WTC11 (cell line): Measurements from ENCODE around the gene PRUNE2. TPM values are rescaled to one million over a fixed set of nuclear protein-coding genes. Genes with fewer than 3 reads are reported as not detected.

ENCODE experiments used
- ATAC-seq: fragments of 200-7000 bp; cut with Tn5 transposase; 2 replicates; pipeline ENCODE4 v1.10.0; 2021; ENCODE audit warnings: mild to moderate bottlenecking, moderate library complexity
- CTCF ChIA-PET: fragments of 300-600 bp; sonication (Branson Sonifier 250); formaldehyde crosslinking; loops from one replicate; lab custom pipeline; 2021; ENCODE audit warnings: antibody characterized with exemption; lab: Charles Lee
- POLR2A ChIA-PET: fragments of 350-600 bp; sonication (Branson Sonifier 250); formaldehyde crosslinking; loops from one replicate; lab custom pipeline; 2021; ENCODE audit warnings: antibody characterized with exemption; lab: Charles Lee
- DNase-seq: peaks from one replicate; pipeline ENCODE4 v3.0.0; 2021; ENCODE audit warnings: low spot score
- H3K27ac Mint-ChIP-seq: 2 replicates; pipeline ENCODE4 v1.8.0; 2021; ENCODE audit warnings: mixed read lengths
- H3K27me3 Mint-ChIP-seq: 2 replicates; pipeline ENCODE4 v1.8.0; 2021; ENCODE audit warnings: low read depth, mild to moderate bottlenecking, moderate library complexity, mixed read lengths
- H3K36me3 Mint-ChIP-seq: 2 replicates; pipeline ENCODE4 v1.8.0; 2021; ENCODE audit warnings: mixed read lengths
- H3K4me1 Mint-ChIP-seq: 2 replicates; pipeline ENCODE4 v1.8.0; 2022; ENCODE audit warnings: mixed read lengths
- H3K4me3 Mint-ChIP-seq: 2 replicates; pipeline ENCODE4 v1.8.0; 2021; ENCODE audit warnings: mild to moderate bottlenecking, moderate library complexity, mixed read lengths
- H3K9me3 Mint-ChIP-seq: 2 replicates; pipeline ENCODE4 v1.8.0; 2021; ENCODE audit warnings: mixed read lengths
- ATF2 ChIP-seq: sonication (generic); formaldehyde crosslinking; IDR thresholded peaks from 2 replicates; pipeline ENCODE4 v1.8.1; 2022; ENCODE audit warnings: low read depth, missing genetic modification reagents, borderline replicate concordance
- ESRRA ChIP-seq: sonication (generic); formaldehyde crosslinking; IDR thresholded peaks from 2 replicates; pipeline ENCODE4 v1.8.1; 2022; ENCODE audit warnings: mild to moderate bottlenecking, missing genetic modification reagents, borderline replicate concordance
- FOXJ3 ChIP-seq: sonication (generic); formaldehyde crosslinking; IDR thresholded peaks from 2 replicates; pipeline ENCODE4 v1.9.0; 2021; ENCODE audit warnings: missing genetic modification reagents, mild to moderate bottlenecking, borderline replicate concordance
- FOXP4 ChIP-seq: sonication (generic); formaldehyde crosslinking; IDR thresholded peaks from 2 replicates; pipeline ENCODE4 v1.8.0; 2022; ENCODE audit warnings: mild to moderate bottlenecking, missing genetic modification reagents
- HMGA2 ChIP-seq: fragments of 250-450 bp; sonication (Bioruptor Pico); IDR thresholded peaks from 2 replicates; pipeline ENCODE4 v1.4.0; 2021; ENCODE audit warnings: mild to moderate bottlenecking, moderate library complexity
- MXD4 ChIP-seq: fragments of 250-450 bp; sonication (Bioruptor Pico); IDR thresholded peaks from 2 replicates; pipeline ENCODE4 v1.8.0; 2021; ENCODE audit warnings: mild to moderate bottlenecking, moderate library complexity, borderline replicate concordance
- NFYB ChIP-seq: sonication (generic); formaldehyde crosslinking; conservative IDR thresholded peaks from 2 replicates; pipeline ENCODE4 v1.8.0; 2022; ENCODE audit warnings: low read depth, missing genetic modification reagents
- OVOL2 ChIP-seq: fragments of 250-450 bp; sonication (Bioruptor Pico); IDR thresholded peaks from 2 replicates; pipeline ENCODE4 v1.9.0; 2021; ENCODE audit warnings: mild to moderate bottlenecking, borderline replicate concordance
- RELA ChIP-seq: sonication (generic); formaldehyde crosslinking; IDR thresholded peaks from 2 replicates; pipeline ENCODE4 v1.8.1; 2022; ENCODE audit warnings: missing genetic modification reagents, mild to moderate bottlenecking, borderline replicate concordance
- RORB ChIP-seq: fragments of 250-450 bp; sonication (Bioruptor Pico); IDR thresholded peaks from 2 replicates; pipeline ENCODE4 v1.9.0; 2021; ENCODE audit warnings: mild to moderate bottlenecking
- SP1 ChIP-seq: sonication (generic); formaldehyde crosslinking; conservative IDR thresholded peaks from 2 replicates; pipeline ENCODE4 v1.8.1; 2022; ENCODE audit warnings: missing genetic modification reagents
- STAT6 ChIP-seq: sonication (generic); formaldehyde crosslinking; conservative IDR thresholded peaks from 2 replicates; pipeline ENCODE4 v1.8.1; 2023; ENCODE audit warnings: mild to moderate bottlenecking, low read depth, missing genetic modification reagents, moderate library complexity
- TEAD4 ChIP-seq: sonication (generic); formaldehyde crosslinking; IDR thresholded peaks from 2 replicates; pipeline ENCODE4 v1.8.0; 2022; ENCODE audit warnings: mild to moderate bottlenecking, missing genetic modification reagents
- total RNA-seq: library from RNA; stranded (reverse); gene quantifications from 3 replicates; pipeline ENCODE4 v1.2.3, GENCODE V29; 2021
- TF ChIP-seq, protein P1 (sequence below): sonication (generic); formaldehyde crosslinking; IDR thresholded peaks from 2 replicates; pipeline ENCODE4 v1.8.1; 2022; ENCODE audit warnings: low read depth, mild to moderate bottlenecking, moderate library complexity, missing genetic modification reagents, borderline replicate concordance
- TF ChIP-seq, protein P2 (sequence below): fragments of 200-600 bp; IDR thresholded peaks from 2 replicates; pipeline ENCODE4 v1.8.0; 2022; ENCODE audit warnings: antibody characterized with exemption
- TF ChIP-seq, protein P3 (sequence below): sonication (generic); formaldehyde crosslinking; IDR thresholded peaks from 2 replicates; pipeline ENCODE4 v1.8.1; 2022; ENCODE audit warnings: mild to moderate bottlenecking, missing genetic modification reagents, moderate library complexity, borderline replicate concordance
- TF ChIP-seq, protein P4 (sequence below): sonication (generic); formaldehyde crosslinking; IDR thresholded peaks from 2 replicates; pipeline ENCODE4 v1.8.0; 2022; ENCODE audit warnings: mild to moderate bottlenecking, missing genetic modification reagents

PRUNE2 gene
- total RNA-seq, 1 experiment from 2014 or later: 13.1 TPM

GRCh38 chr9:76697554-76697953, 208.4 kb downstream of the PRUNE2 start:
- TF ChIP-seq, protein P1, sequence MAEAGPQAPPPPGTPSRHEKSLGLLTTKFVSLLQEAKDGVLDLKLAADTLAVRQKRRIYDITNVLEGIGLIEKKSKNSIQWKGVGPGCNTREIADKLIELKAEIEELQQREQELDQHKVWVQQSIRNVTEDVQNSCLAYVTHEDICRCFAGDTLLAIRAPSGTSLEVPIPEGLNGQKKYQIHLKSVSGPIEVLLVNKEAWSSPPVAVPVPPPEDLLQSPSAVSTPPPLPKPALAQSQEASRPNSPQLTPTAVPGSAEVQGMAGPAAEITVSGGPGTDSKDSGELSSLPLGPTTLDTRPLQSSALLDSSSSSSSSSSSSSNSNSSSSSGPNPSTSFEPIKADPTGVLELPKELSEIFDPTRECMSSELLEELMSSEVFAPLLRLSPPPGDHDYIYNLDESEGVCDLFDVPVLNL (CRISPR knock-in tag): no peak
- TF ChIP-seq SP1 (CRISPR knock-in tag) (no peak), RORB (CRISPR knock-in tag) (no peak), TEAD4 (CRISPR knock-in tag) (no peak), ESRRA (CRISPR knock-in tag) (no peak), OVOL2 (no peak), FOXJ3 (no peak), NFYB (no peak), FOXP4 (CRISPR knock-in tag) (no peak), ATF2 (CRISPR knock-in tag) (no peak), MXD4 (CRISPR knock-in tag) (no peak), HMGA2 (CRISPR knock-in tag) (no peak), RELA (no peak), STAT6 (CRISPR knock-in tag) (no peak)
- TF ChIP-seq, protein P2, sequence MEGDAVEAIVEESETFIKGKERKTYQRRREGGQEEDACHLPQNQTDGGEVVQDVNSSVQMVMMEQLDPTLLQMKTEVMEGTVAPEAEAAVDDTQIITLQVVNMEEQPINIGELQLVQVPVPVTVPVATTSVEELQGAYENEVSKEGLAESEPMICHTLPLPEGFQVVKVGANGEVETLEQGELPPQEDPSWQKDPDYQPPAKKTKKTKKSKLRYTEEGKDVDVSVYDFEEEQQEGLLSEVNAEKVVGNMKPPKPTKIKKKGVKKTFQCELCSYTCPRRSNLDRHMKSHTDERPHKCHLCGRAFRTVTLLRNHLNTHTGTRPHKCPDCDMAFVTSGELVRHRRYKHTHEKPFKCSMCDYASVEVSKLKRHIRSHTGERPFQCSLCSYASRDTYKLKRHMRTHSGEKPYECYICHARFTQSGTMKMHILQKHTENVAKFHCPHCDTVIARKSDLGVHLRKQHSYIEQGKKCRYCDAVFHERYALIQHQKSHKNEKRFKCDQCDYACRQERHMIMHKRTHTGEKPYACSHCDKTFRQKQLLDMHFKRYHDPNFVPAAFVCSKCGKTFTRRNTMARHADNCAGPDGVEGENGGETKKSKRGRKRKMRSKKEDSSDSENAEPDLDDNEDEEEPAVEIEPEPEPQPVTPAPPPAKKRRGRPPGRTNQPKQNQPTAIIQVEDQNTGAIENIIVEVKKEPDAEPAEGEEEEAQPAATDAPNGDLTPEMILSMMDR: no peak
- TF ChIP-seq, protein P3, sequence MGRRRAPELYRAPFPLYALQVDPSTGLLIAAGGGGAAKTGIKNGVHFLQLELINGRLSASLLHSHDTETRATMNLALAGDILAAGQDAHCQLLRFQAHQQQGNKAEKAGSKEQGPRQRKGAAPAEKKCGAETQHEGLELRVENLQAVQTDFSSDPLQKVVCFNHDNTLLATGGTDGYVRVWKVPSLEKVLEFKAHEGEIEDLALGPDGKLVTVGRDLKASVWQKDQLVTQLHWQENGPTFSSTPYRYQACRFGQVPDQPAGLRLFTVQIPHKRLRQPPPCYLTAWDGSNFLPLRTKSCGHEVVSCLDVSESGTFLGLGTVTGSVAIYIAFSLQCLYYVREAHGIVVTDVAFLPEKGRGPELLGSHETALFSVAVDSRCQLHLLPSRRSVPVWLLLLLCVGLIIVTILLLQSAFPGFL (CRISPR knock-in tag): no peak
- TF ChIP-seq, protein P4, sequence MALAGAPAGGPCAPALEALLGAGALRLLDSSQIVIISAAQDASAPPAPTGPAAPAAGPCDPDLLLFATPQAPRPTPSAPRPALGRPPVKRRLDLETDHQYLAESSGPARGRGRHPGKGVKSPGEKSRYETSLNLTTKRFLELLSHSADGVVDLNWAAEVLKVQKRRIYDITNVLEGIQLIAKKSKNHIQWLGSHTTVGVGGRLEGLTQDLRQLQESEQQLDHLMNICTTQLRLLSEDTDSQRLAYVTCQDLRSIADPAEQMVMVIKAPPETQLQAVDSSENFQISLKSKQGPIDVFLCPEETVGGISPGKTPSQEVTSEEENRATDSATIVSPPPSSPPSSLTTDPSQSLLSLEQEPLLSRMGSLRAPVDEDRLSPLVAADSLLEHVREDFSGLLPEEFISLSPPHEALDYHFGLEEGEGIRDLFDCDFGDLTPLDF (CRISPR knock-in tag): no peak
- H3K4me1 Mint-ChIP-seq: peaks cover 6% of the 10 kb centered on the region
- CTCF ChIA-PET: interaction anchor here (0.6 kb wide), 1 partner anchor 26 kb away, joined by 3 read pairs; no protein-coding TSS in a partner anchor

More at GRCh38 chr9:76697554-76697953, 208.4 kb downstream of the PRUNE2 start:
- no peak for DNase-seq
- Mint-ChIP-seq H3K36me3 (no peaks in the 10 kb centered on the region), H3K4me3 (no peak overlapping the region), H3K27ac (no peak overlapping the region), H3K27me3 (peaks cover 2% of the 10 kb centered on the region), H3K9me3 (no peaks in the 10 kb centered on the region)
- POLR2A ChIA-PET: no interaction called here
- no peak for ATAC-seq
